Pulmonary artery endothelial cell (primary cell): ENCODE measurements around the gene OR9G1. TPM values are rescaled to one million over a fixed set of nuclear protein-coding genes. Genes with fewer than 3 reads are reported as not detected.

Experiments used
- total RNA-seq: library from RNA; depleted of rRNA; stranded (reverse); fragments of >200 nt; gene quantifications from 2 replicates; pipeline ENCODE4 v1.2.3, GENCODE V29; 2014

Gene OR9G1
- total RNA-seq, 1 donor from 2014 or later, result not detected

Other genes with a start within 250 kb of the OR9G1 start
- gene OR5M3, start 225.7 kb upstream of the OR9G1 start, total RNA-seq, result not detected in 2 replicates
- gene OR5M8, start 207.7 kb upstream of the OR9G1 start, total RNA-seq, result not detected in 2 replicates
- not detected in 2 replicates for gene OR5M11, start 155.8 kb upstream of the OR9G1 start, total RNA-seq
- not detected in 2 replicates for gene OR5M10, start 121.4 kb upstream of the OR9G1 start, total RNA-seq
- not detected in 2 replicates for gene OR5M1, start 84.2 kb upstream of the OR9G1 start, total RNA-seq
- gene OR5AP2, start 56.7 kb upstream of the OR9G1 start, total RNA-seq, result not detected in 2 replicates
- gene OR5AR1, start 35.4 kb upstream of the OR9G1 start, total RNA-seq, result not detected in 2 replicates
- gene OR9G4, start 49.6 kb downstream of the OR9G1 start, total RNA-seq, result not detected in 2 replicates